C4-2B (cell line): ENCODE data around the gene MCEMP1.

Experiments used
- CTCF ChIP-seq: fragments of 450-650 bp; conservative IDR thresholded peaks from 2 replicates; pipeline ENCODE4 v1.5.1; 2017; ENCODE audit warnings: mild to moderate bottlenecking
- ZFX ChIP-seq: fragments of 450-650 bp; IDR thresholded peaks from 2 replicates; pipeline ENCODE4 v1.6.1; 2017

GRCh38 chr19:7647156-7647555 lies 29.7 kb upstream of the MCEMP1 start:
- TF ChIP-seq CTCF (no peak), ZFX (no peak)
